K562 (cell line): ENCODE data around the gene NME4. TPM values are rescaled to one million over a fixed set of nuclear protein-coding genes. Genes with fewer than 3 reads are reported as not detected.

Experiments
- BACH1 ChIP-seq: fragments of 200-800 bp; sonication (Bioruptor generic); IDR thresholded peaks from 2 replicates; pipeline ENCODE4 v1.6.1; 2016; ENCODE audit warnings: missing genetic modification characterization, missing compliant biosample characterization
- BRCA1 ChIP-seq, 2 experiments: fragments of 450-650 bp in 1 of 2; sonication (generic) in 1 of 2; formaldehyde crosslinking in 1 of 2; IDR thresholded peaks; 2 replicates each; pipeline versions ENCODE4 v1.5.0 to v1.6.1; 2017 to 2020; ENCODE audit warnings: mild to moderate bottlenecking in 1 of 2, missing genetic modification reagents in 1 of 2
- ELF1 ChIP-seq: fragments of 200-800 bp; sonication (Bioruptor generic); IDR thresholded peaks from 2 replicates; pipeline ENCODE4 v1.6.1; 2016; ENCODE audit warnings: missing genetic modification characterization, missing compliant biosample characterization
- GATAD2B ChIP-seq: fragments of 450-650 bp; IDR thresholded peaks from 2 replicates; pipeline ENCODE4 v1.6.1; 2017; ENCODE audit warnings: mild to moderate bottlenecking, borderline replicate concordance
- HMGN3 ChIP-seq: IDR thresholded peaks from 2 replicates; pipeline ENCODE4 v1.6.1; 2011; ENCODE audit warnings: borderline replicate concordance, low read depth, mild to moderate bottlenecking, mixed read lengths, low read length; ENCODE audit not compliant: insufficient read length; ENCODE audit errors: extremely low read depth
- LEF1 ChIP-seq: fragments of 450-650 bp; IDR thresholded peaks from 2 replicates; pipeline ENCODE4 v1.6.1; 2016; ENCODE audit warnings: mild to moderate bottlenecking
- PHB ChIP-seq: fragments of 250-450 bp; sonication (Bioruptor Pico); IDR thresholded peaks from 2 replicates; pipeline ENCODE4 v1.5.0; 2021
- SAFB2 ChIP-seq: fragments of 200-400 bp; formaldehyde crosslinking; IDR thresholded peaks from 2 replicates; pipeline ENCODE4 v1.6.1; 2018; ENCODE audit warnings: borderline replicate concordance, low read length, low read depth, moderate library complexity; ENCODE audit not compliant: severe bottlenecking
- TAF1 ChIP-seq: IDR thresholded peaks from 2 replicates; pipeline ENCODE4 v1.6.1; 2011; ENCODE audit warnings: mild to moderate bottlenecking, low read length, moderate library complexity; ENCODE audit not compliant: insufficient read depth, control insufficient read depth, severe bottlenecking; ENCODE audit errors: extremely low read depth
- ZBTB1 ChIP-seq: sonication (generic); formaldehyde crosslinking; IDR thresholded peaks from 2 replicates; pipeline ENCODE4 v1.8.1; 2023; ENCODE audit warnings: missing genetic modification reagents, low read depth, mild to moderate bottlenecking, borderline replicate concordance
- ZNF121 ChIP-seq: sonication (generic); formaldehyde crosslinking; conservative IDR thresholded peaks from 2 replicates; pipeline ENCODE4 v1.8.0; 2022; ENCODE audit warnings: missing genetic modification reagents
- ZNF263 ChIP-seq: sonication (generic); formaldehyde crosslinking; IDR thresholded peaks from 2 replicates; pipeline ENCODE4 v1.8.0; 2022; ENCODE audit warnings: mild to moderate bottlenecking, missing genetic modification reagents, borderline replicate concordance
- polyA plus RNA-seq, 8 experiments: library from polyadenylated mRNA; depleted of rRNA in 4 of 8; stranded (reverse) in 5 of 8; unstranded in 3 of 8; fragments of >200 nt; fragmentation: Nextera tagmentation in 2 of 8; fragmentation: Illumina TruSeq in 1 of 8; extraction: Ambion mirVana in 2 of 8; extraction: Trizol in 1 of 8; gene quantifications; 2 replicates each; pipeline versions ENCODE4 v1.2.1 to v1.2.3, GENCODE V29; 2011 to 2014; ENCODE audit warnings: inconsistent platforms in 1 of 8, missing spikeins in 1 of 8
- total RNA-seq, 7 experiments: library from RNA; depleted of rRNA in 6 of 7; stranded (reverse); fragments of >200 nt in 6 of 7; fragmentation: Illumina TruSeq in 2 of 7; extraction: Trizol in 2 of 7; gene quantifications; 2 replicates each; pipeline versions ENCODE4 v1.2.1 to v1.2.3, GENCODE V29; 2011 to 2021; ENCODE audit warnings: low replicate concordance in 1 of 7
- TF ChIP-seq, protein P1 (sequence below), 2 experiments: fragments of 450-650 bp; conservative IDR thresholded peaks; 2 replicates each; pipeline ENCODE4 v1.6.1; 2017; ENCODE audit warnings: mild to moderate bottlenecking in 2 of 2, moderate library complexity in 2 of 2
- TF ChIP-seq, protein P2 (sequence below): fragments of 250-450 bp; sonication (Bioruptor Pico); IDR thresholded peaks from 2 replicates; pipeline ENCODE4 v1.4.0; 2020; ENCODE audit warnings: mild to moderate bottlenecking, moderate library complexity
- TF ChIP-seq, protein P3 (sequence below): fragments of 250-450 bp; sonication (Bioruptor Pico); IDR thresholded peaks from 2 replicates; pipeline ENCODE4 v1.8.0; 2022; ENCODE audit warnings: moderate library complexity, mild to moderate bottlenecking, inconsistent platforms
- TF ChIP-seq, protein P4 (sequence below), 2 experiments: IDR thresholded peaks; 2 replicates each; pipeline ENCODE4 v1.6.1; 2012; ENCODE audit warnings: improper control_type of control experiment in 2 of 2, low read depth in 2 of 2, low read length in 2 of 2, borderline replicate concordance in 1 of 2

Gene NME4
- total and polyA plus RNA-seq, 9 of the 15 experiments (the other 6 are each of a cell fraction or from before 2014, with no cell fraction given), result 15.4 to 264 (median 139) TPM

DNA sequence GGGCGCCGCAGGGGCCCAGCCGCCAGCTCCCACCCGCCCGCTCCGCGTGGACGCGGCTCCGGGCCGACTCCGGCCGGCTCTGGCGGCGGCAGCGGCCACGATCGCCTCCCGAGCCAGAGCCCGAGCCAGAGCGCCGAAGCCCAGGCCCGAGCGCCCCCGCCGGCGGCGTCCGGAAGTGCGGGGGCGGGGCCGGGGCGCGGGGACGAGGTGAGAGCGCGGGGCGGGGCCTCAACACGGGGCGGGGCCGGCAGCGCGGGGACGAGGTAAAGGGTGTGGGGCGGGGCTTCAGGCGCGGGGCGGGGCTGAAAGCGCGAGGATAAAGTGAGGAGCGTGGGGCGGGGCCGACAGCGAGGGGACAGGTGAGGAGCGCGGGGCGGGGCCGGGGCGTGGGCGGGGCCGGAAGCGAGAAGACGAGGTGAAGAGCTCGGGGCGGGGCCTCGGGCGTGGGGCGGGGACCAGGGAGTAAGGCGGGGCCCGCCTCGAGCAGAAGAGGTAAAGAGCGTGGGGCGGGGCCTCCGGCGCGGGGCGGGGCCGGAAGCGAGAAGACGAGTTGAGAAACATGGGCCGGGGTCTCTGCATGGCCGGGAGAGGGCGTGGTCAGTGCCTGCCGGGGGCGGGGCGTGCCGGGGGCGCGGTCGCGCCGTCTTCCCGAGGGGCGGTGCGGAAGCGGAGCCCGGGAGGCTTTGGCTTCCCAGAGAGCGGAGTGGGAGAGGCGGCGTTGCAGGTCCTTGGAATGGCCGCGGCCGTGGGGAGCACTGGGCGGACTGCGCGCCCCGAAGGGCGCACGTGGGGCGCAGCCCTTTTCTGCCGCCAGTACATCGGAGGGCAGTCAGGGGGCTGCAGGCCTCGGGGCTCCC lies 44.2 kb upstream of the NME4 start, which contains the start of gene AXIN1 (continued):
- peak; percentile 74 for TF ChIP-seq ELF1 (tag)
- peak; percentile 72 for TF ChIP-seq HMGN3
- no peak for TF ChIP-seq LEF1
- TF ChIP-seq BACH1, result no peak
- TF ChIP-seq ZNF263 (CRISPR knock-in tag), result peak; percentile 73
- peak; percentile 32; the same call in 1 of the 2 replicates for TF ChIP-seq PHB (CRISPR knock-in tag)
- no peak for TF ChIP-seq ZNF121
- no peak for TF ChIP-seq BRCA1 (IDR thresholded peaks at IDR 0.05)
- TF ChIP-seq BRCA1 (CRISPR knock-in tag; IDR thresholded peaks at IDR 0.05), result no peak
- TF ChIP-seq ZBTB1 (CRISPR knock-in tag), result no peak
- no peak; the same call in 1 of the 2 replicates for TF ChIP-seq GATAD2B
- TF ChIP-seq, protein P1, sequence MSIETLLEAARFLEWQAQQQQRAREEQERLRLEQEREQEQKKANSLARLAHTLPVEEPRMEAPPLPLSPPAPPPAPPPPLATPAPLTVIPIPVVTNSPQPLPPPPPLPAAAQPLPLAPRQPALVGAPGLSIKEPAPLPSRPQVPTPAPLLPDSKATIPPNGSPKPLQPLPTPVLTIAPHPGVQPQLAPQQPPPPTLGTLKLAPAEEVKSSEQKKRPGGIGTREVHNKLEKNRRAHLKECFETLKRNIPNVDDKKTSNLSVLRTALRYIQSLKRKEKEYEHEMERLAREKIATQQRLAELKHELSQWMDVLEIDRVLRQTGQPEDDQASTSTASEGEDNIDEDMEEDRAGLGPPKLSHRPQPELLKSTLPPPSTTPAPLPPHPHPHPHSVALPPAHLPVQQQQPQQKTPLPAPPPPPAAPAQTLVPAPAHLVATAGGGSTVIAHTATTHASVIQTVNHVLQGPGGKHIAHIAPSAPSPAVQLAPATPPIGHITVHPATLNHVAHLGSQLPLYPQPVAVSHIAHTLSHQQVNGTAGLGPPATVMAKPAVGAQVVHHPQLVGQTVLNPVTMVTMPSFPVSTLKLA (conservative IDR thresholded peaks at IDR 0.05), result peak in 1 of 2 experiments; percentile 85; a peak in 2 of 4 replicates
- TF ChIP-seq, protein P2, sequence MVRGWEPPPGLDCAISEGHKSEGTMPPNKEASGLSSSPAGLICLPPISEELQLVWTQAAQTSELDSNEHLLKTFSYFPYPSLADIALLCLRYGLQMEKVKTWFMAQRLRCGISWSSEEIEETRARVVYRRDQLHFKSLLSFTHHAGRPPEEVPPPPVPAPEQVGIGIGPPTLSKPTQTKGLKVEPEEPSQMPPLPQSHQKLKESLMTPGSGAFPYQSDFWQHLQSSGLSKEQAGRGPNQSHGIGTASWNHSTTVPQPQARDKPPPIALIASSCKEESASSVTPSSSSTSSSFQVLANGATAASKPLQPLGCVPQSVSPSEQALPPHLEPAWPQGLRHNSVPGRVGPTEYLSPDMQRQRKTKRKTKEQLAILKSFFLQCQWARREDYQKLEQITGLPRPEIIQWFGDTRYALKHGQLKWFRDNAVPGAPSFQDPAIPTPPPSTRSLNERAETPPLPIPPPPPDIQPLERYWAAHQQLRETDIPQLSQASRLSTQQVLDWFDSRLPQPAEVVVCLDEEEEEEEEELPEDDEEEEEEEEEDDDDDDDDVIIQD (CRISPR knock-in tag), result no peak
- TF ChIP-seq, protein P3, sequence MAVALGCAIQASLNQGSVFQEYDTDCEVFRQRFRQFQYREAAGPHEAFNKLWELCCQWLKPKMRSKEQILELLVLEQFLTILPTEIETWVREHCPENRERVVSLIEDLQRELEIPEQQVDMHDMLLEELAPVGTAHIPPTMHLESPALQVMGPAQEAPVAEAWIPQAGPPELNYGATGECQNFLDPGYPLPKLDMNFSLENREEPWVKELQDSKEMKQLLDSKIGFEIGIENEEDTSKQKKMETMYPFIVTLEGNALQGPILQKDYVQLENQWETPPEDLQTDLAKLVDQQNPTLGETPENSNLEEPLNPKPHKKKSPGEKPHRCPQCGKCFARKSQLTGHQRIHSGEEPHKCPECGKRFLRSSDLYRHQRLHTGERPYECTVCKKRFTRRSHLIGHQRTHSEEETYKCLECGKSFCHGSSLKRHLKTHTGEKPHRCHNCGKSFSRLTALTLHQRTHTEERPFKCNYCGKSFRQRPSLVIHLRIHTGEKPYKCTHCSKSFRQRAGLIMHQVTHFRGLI, result no peak
- no peak for TF ChIP-seq SAFB2
- TF ChIP-seq TAF1, result peak; percentile 84
- TF ChIP-seq, protein P4, sequence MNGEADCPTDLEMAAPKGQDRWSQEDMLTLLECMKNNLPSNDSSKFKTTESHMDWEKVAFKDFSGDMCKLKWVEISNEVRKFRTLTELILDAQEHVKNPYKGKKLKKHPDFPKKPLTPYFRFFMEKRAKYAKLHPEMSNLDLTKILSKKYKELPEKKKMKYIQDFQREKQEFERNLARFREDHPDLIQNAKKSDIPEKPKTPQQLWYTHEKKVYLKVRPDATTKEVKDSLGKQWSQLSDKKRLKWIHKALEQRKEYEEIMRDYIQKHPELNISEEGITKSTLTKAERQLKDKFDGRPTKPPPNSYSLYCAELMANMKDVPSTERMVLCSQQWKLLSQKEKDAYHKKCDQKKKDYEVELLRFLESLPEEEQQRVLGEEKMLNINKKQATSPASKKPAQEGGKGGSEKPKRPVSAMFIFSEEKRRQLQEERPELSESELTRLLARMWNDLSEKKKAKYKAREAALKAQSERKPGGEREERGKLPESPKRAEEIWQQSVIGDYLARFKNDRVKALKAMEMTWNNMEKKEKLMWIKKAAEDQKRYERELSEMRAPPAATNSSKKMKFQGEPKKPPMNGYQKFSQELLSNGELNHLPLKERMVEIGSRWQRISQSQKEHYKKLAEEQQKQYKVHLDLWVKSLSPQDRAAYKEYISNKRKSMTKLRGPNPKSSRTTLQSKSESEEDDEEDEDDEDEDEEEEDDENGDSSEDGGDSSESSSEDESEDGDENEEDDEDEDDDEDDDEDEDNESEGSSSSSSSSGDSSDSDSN (IDR thresholded peaks at IDR 0.05; ENCODE audit: borderline replicate concordance in 1 of 2, low read depth in 2 of 2, low read length in 2 of 2), result 0 out of 4 replicates have a peak, but pooled peaks of 1 of the 2 experiments have one; percentile 55
